ENCODE results near the gene MAK. TPM values are rescaled to one million over a fixed set of nuclear protein-coding genes. Genes with fewer than 3 reads are reported as not detected.
A peak's percentile ranks its signal among the peaks of the same experiment; 100 is the strongest.
"Not testable (repeated sequence)": the region's sequence is repeated elsewhere in the genome, so short reads cannot be mapped to it uniquely, and the experiment has no call there.

MAK gene
- total RNA-seq, 2 experiments from 2014 or later = 0.47 to 0.68 TPM

DNA sequence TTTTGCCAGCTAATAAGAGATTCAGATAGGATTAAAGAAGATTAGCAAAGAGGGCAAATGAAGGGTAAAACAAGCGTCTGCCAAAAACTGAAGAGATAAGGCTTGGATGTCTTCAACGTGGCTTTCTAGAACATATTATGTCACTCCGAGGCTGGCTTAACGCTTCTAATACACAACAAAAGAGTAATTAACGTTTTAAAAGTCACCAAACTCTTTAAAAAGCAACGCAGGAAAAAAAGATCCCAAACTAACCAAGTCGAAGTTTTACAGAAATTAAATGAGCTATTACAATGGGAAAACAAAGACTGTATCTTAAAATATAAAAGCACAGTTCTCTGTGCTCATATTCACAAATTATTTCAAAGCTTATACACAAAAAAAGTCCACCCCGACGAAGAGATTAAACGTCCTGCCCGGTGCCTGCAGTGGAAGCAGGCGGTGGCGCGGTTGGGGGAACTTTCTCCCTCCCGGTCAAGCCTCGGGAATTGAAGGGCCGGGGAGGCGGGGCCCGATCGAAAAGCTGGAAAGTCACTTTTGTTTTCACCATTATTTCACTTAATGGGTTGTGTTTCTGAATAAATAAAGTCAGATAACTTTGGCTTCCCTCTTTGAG is 1.2 kb downstream of the MAK start:
- peak overlapping the region; percentile 78 for H3K4me3 Mint-ChIP-seq
- peaks cover 4% of the 10 kb centered on the region for H3K36me3 Mint-ChIP-seq
- no peak for DNase-seq
- H3K4me1 Mint-ChIP-seq = peaks cover 19% of the 10 kb centered on the region
- H3K27me3 Mint-ChIP-seq = peaks cover 67% of the 10 kb centered on the region
- peaks cover 6% of the 10 kb centered on the region for H3K9me3 Mint-ChIP-seq
- H3K27ac Mint-ChIP-seq = peak overlapping the region; percentile 42

DNA sequence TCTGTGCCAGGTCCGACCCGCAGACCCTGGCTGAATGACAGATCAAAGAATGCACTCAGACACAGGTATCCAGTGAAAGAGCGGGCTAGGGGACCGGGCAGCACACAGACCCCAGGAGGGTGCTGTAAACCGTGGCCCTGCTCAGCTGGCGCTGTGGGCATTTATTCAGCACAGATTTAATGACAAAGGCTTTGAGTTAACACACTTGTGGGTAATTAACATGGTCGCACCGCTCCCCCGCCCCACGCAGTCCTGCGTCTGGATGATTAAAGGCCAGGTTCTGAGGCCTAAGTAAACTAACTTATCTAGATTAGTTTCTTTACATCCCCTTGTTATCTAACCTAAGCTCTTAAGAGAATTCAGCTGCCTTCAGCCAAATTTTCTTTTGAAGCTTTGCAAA is 3.5 kb downstream of the MAK start:
- DNase-seq = no peak
- Mint-ChIP-seq H3K9me3 (peaks cover 6% of the 10 kb centered on the region), H3K4me1 (peaks cover 19% of the 10 kb centered on the region), H3K4me3 (no peak overlapping the region), H3K27ac (no peak overlapping the region), H3K27me3 (peaks cover 49% of the 10 kb centered on the region), H3K36me3 (peaks cover 4% of the 10 kb centered on the region)

DNA sequence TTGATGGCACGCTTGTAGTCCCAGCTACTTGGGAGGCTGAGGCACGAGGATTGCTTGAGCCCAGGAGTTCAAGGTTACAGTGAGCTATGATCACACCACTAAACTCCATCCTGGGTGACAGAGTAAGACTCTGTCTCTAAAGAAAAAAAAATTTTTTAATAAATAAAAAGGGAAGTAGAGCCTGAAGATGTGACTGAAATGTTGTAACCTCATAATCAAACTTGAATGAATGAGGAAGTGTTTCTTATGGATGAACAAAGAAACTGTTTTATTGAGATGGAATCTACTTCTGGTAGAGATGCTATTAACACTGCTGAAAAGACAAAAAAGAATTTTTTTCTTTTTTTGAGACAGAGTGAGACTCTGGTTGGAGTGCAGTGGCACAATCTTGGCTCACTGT is 6.7 kb downstream of the MAK start:
- no peak overlapping the region for H3K4me3 Mint-ChIP-seq
- H3K4me1 Mint-ChIP-seq = no peaks in the 10 kb centered on the region
- H3K36me3 Mint-ChIP-seq = peaks cover 4% of the 10 kb centered on the region
- no peak for DNase-seq
- peaks cover 20% of the 10 kb centered on the region for H3K27me3 Mint-ChIP-seq
- H3K27ac Mint-ChIP-seq = no peak overlapping the region
- H3K9me3 Mint-ChIP-seq = peaks cover 3% of the 10 kb centered on the region

DNA sequence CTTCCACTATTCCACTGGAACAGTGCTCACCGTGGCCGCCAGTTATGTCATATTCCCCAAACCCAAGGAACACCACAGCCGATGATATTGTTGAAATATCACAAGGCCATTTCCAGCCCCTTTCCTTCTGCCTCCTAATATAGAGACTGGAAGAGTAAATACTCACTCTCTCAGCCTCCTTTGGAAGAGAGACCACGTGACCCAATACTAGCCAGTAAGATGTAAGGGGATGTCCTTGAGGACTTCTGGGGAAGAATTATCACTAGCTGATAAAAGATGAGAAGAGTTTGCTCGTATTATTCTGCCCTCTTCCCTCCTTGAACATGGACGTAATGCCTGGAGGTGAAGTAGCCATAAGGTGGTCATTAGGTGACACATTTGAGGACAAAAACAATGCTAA is 13.5 kb downstream of the MAK start:
- Mint-ChIP-seq H3K9me3 (no peaks in the 10 kb centered on the region), H3K27ac (no peak overlapping the region), H3K4me1 (no peaks in the 10 kb centered on the region)

DNA sequence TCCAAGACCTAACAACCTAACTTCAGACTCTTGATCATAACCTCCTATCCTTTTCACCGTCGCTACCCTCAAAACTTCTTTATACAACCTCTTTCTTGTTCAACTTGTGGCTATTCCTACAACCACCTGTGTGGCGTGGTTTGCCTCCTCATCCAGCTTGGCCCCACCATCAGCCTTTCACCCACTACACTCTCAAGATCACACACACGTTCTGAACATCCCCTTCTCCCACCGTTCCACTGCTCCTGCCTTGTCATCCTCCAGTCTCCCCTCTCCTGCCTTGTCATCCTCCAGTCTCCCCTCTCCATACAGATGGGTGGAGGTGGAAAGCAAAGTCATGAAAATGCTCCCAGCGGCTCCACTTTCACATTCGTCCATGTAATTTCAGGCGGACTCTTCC is 14.0 kb downstream of the MAK start:
- no peak overlapping the region for H3K4me3 Mint-ChIP-seq
- no peaks in the 10 kb centered on the region for H3K4me1 Mint-ChIP-seq
- H3K27ac Mint-ChIP-seq = no peak overlapping the region
- no peaks in the 10 kb centered on the region for H3K27me3 Mint-ChIP-seq
- DNase-seq = no peak
- no peaks in the 10 kb centered on the region for H3K9me3 Mint-ChIP-seq
- peaks cover 3% of the 10 kb centered on the region for H3K36me3 Mint-ChIP-seq

More for the DNA sequence above, 13.5 kb downstream of the MAK start:
- Mint-ChIP-seq H3K36me3 (peaks cover 3% of the 10 kb centered on the region), H3K27me3 (no peaks in the 10 kb centered on the region), H3K4me3 (no peak overlapping the region)
- DNase-seq = no peak

DNA sequence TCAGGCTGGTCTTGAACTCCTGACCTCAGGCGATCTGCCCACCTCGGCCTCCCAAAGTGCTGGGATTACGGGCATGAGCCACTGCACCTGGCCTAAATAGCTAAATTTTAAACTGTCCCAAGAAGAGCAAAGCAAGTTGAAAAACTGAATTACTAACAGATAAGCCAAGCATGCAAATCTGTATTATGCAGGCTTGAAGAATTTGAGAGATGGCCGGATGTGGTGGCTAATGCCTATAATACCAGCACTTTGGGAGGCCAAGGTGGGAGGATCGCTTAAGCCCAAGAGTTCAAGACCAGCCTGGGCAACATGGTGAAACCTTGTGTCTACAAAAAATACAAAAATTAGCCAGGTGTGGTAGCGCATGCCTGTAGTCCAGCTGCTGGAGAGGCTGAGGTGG is 24.2 kb downstream of the MAK start:
- not testable (repeated sequence) for H3K27ac Mint-ChIP-seq, H3K27me3 Mint-ChIP-seq, H3K9me3 Mint-ChIP-seq, H3K4me1 Mint-ChIP-seq, DNase-seq, H3K36me3 Mint-ChIP-seq, H3K4me3 Mint-ChIP-seq

DNA sequence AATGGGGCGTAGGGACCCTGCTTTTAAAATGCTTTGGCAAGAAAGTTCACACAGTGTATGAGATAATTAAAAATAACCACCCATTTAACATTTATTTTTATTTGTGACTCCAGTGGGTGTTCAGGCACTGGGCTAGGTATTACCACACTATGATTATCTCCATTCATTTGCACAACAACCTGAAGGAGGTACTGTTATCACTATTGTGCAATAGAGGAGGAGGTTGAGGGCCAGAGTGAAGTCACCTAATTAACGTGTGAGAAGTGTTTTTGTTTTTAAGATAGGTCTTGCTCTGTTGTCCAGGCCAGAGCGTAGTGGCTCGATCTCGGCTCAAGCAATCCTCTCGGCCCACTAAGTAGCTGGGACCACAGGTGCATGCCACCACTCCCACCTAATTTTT is 29.2 kb downstream of the MAK start:
- H3K27ac Mint-ChIP-seq = no peak overlapping the region
- no peaks in the 10 kb centered on the region for H3K9me3 Mint-ChIP-seq
- no peaks in the 10 kb centered on the region for H3K27me3 Mint-ChIP-seq
- H3K4me1 Mint-ChIP-seq = no peaks in the 10 kb centered on the region
- peaks cover 5% of the 10 kb centered on the region for H3K36me3 Mint-ChIP-seq
- no peak for DNase-seq
- H3K4me3 Mint-ChIP-seq = no peak overlapping the region

DNA sequence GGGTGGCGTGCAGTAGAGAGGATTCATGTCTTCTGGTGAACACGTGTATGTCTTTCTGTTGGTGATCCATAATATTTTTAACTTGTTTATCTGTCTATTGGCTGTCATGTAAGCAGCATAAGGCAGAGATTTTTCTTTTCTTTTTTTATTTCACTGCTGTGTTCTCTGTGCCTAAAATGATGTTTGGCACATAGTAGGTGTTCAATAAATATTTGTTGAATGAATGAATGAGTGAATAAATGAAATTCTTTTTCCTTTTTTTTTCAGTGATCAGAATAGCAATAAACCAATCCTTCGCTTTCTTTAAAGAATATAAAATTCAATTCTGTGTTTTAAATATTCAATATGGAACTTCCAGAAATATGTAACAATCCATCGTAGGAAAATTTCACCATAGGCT is 30.0 kb downstream of the MAK start:
- no peaks in the 10 kb centered on the region for H3K27me3 Mint-ChIP-seq
- H3K9me3 Mint-ChIP-seq = no peaks in the 10 kb centered on the region
- no peak overlapping the region for H3K27ac Mint-ChIP-seq
- DNase-seq = no peak
- H3K4me3 Mint-ChIP-seq = no peak overlapping the region
- peaks cover 5% of the 10 kb centered on the region for H3K36me3 Mint-ChIP-seq
- no peaks in the 10 kb centered on the region for H3K4me1 Mint-ChIP-seq

DNA sequence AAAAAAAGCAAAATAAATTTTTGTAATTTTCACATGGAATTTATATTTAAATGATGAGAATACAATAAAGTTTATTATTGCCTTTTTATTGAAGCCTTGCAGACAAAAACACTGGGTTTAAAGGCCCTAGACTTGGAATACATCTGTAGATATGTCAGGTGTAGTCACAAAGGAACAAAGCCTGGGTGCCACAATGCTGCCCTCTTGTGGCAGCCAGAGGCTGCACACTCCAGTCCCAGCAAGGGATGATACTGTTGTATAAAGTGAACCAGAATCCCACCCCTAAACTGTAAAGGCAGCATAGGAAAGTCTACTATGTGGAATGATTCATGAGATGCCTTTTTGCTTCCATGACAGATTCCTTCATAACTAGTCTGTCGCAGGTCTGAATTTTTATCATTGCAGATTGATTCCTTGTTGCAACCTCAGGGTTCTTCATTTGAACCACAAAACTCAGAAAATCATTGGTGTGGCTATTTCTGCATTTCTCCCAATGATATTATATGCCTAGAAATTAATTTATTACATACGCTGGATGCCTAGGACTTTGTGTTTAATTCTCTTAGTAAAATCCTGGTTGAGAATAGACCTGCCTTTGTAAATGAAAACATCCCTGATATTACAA is 37.0 kb downstream of the MAK start:
- H3K4me3 Mint-ChIP-seq = no peak overlapping the region
- H3K36me3 Mint-ChIP-seq = peaks cover 3% of the 10 kb centered on the region
- H3K9me3 Mint-ChIP-seq = no peaks in the 10 kb centered on the region

DNA sequence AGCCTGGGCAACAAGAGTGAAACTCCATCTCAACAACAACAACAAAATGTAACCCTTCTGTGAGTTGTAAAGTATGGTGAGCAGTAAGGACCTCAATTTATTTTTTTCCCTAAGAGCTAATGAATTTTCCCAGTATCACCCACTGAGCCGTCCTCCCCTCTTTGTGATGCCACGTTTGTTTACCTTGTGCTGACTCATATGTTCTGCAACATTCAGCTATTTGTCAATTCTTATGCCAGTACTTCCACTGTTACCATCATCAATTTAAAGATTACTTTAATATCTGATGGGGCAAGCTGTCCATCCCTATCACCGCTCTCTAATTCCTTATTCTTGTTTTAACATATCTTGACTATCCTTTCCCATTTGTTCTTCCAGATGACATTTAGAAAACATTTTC is 37.5 kb downstream of the MAK start:
- DNase-seq = no peak
- no peaks in the 10 kb centered on the region for H3K4me1 Mint-ChIP-seq
- H3K9me3 Mint-ChIP-seq = no peaks in the 10 kb centered on the region
- H3K4me3 Mint-ChIP-seq = no peak overlapping the region
- H3K27me3 Mint-ChIP-seq = no peaks in the 10 kb centered on the region
- H3K36me3 Mint-ChIP-seq = peaks cover 2% of the 10 kb centered on the region
- H3K27ac Mint-ChIP-seq = no peak overlapping the region

More for the DNA sequence above, 37.0 kb downstream of the MAK start:
- peak; percentile 57 for DNase-seq
- Mint-ChIP-seq H3K4me1 (no peaks in the 10 kb centered on the region), H3K27me3 (no peaks in the 10 kb centered on the region), H3K27ac (no peak overlapping the region)

DNA sequence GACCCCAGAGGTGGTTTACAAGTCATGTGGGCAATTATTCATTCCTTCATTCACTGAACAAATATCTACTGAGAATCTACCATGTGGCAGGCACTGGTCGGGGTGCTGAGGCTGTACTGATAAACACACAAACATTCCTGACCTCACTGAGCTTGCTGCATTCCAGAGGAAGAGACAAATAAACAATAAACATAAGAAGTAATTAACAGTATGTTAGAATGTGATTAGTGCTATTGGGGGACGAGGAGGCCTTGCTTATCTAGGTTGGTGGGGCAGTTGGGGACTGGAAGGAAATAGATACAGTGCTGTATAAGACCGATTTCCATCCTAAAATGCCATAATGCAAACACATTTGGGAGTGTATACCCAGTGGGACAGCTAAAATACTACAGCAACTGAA is 44.1 kb downstream of the MAK start:
- Mint-ChIP-seq H3K27me3 (no peaks in the 10 kb centered on the region), H3K4me3 (no peak overlapping the region), H3K9me3 (no peaks in the 10 kb centered on the region), H3K4me1 (peaks cover 3% of the 10 kb centered on the region), H3K36me3 (no peaks in the 10 kb centered on the region), H3K27ac (no peak overlapping the region)
- DNase-seq = no peak

DNA sequence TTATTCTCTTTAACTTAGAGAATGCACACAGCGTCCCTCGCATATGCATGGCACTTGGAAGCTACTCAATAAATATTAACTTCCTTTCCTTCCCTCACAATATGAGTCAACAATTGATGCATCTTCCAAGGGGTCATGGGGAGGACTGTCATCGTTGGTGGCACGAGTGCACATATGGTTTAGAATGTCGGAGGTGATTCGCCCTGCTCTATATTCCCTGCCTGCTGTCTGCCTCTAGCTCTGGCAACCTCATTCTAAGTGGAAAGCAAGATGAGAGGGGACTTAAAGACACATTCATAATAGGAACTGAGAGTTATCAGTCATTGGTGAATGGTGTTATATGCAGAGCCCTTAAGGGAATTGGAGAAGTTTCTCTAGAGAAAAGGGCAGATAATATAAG is 44.6 kb downstream of the MAK start:
- H3K4me3 Mint-ChIP-seq = no peak overlapping the region
- no peak for DNase-seq
- no peaks in the 10 kb centered on the region for H3K36me3 Mint-ChIP-seq
- no peaks in the 10 kb centered on the region for H3K9me3 Mint-ChIP-seq
- no peaks in the 10 kb centered on the region for H3K27me3 Mint-ChIP-seq
- H3K4me1 Mint-ChIP-seq = peaks cover 3% of the 10 kb centered on the region
- no peak overlapping the region for H3K27ac Mint-ChIP-seq

DNA sequence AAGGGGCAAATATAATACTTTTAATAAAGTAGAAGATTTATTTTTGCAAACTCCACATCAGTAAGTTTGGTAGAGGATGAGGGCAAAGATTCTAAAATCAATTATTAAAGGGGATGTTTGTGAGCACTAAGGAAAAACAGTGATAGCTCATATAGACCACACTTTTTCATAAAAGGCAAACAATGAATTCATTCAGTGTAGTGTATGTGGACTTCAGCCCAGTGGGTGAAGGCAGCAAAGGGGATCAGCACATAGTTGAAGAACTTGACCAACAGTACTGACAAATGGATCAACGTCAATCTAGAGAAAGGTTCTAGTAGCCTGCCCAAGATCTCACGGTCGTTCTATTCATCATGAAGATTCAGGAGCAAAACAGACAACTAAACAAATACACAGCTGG is 45.3 kb downstream of the MAK start:
- H3K4me3 Mint-ChIP-seq = no peak overlapping the region
- peaks cover 3% of the 10 kb centered on the region for H3K4me1 Mint-ChIP-seq
- H3K27me3 Mint-ChIP-seq = no peaks in the 10 kb centered on the region
- no peak overlapping the region for H3K27ac Mint-ChIP-seq
- no peaks in the 10 kb centered on the region for H3K36me3 Mint-ChIP-seq
- no peak for DNase-seq
- H3K9me3 Mint-ChIP-seq = no peaks in the 10 kb centered on the region

DNA sequence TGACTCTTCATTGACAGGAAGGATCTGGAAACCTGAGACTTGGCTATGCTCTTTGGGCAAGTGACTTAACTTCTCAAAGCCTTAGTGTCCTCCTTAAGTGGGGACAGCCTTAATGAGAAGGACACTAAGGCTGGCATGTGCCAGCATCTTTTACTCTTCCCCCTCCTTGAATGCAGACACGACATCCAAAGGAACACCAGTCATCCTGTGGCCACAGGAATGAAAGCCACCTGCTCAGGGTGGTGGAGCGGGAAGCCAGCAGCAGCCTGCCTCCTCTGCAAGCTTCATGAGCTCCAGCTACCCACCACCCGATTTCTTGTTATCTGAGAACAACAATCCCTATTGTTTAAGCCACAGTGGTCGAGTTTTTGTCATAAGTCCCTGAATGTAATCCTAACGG is 46.2 kb downstream of the MAK start:
- no peak overlapping the region for H3K4me3 Mint-ChIP-seq
- H3K27me3 Mint-ChIP-seq = no peaks in the 10 kb centered on the region
- H3K36me3 Mint-ChIP-seq = no peaks in the 10 kb centered on the region
- H3K9me3 Mint-ChIP-seq = no peaks in the 10 kb centered on the region
- no peak for DNase-seq
- H3K27ac Mint-ChIP-seq = no peak overlapping the region
- H3K4me1 Mint-ChIP-seq = peaks cover 3% of the 10 kb centered on the region

DNA sequence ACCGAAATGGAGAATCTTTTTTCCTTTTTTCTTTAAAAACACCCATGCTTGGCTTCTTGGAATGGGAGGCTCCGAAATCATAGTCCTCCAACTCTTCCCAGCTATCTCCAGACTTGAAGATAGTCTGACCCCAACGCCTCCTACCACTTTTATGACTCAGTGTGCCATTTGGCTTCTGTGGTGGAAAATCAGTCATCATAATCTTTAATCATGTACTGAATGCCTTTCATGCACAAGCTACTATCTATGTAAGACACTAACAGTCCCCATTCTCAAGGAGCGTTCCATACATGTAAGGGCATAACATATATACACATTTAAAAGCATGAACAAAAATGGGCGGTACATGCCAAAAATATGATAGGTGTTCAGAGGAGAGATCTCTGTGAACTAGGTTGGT is 46.7 kb downstream of the MAK start:
- Mint-ChIP-seq H3K36me3 (no peaks in the 10 kb centered on the region), H3K4me3 (no peak overlapping the region), H3K4me1 (peaks cover 3% of the 10 kb centered on the region), H3K9me3 (no peaks in the 10 kb centered on the region), H3K27ac (no peak overlapping the region), H3K27me3 (no peaks in the 10 kb centered on the region)
- no peak for DNase-seq

DNA sequence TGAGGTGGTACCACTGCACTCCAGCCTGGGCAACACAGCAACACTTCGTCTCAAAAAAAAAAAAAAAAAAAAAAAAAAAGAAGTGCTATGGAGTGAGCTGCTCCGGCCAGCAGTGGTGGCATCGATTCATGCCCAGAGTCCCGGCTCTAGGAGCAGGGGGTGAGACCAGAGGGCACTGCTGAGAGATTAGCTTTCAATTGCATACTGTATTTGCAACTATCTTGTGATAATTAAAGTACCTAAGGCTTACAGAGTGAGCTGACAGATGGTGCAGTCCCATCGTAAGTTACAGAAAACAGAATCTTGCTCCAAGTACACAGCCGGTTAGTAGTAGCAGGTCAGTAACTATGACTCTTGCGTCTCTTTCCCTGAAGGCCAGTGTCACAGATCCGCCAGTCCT is 59.3 kb downstream of the MAK start:
- DNase-seq = no peak
- no peak overlapping the region for H3K27ac Mint-ChIP-seq
- H3K36me3 Mint-ChIP-seq = peaks cover 30% of the 10 kb centered on the region
- H3K4me1 Mint-ChIP-seq = no peaks in the 10 kb centered on the region
- no peaks in the 10 kb centered on the region for H3K9me3 Mint-ChIP-seq
- H3K4me3 Mint-ChIP-seq = no peak overlapping the region
- no peaks in the 10 kb centered on the region for H3K27me3 Mint-ChIP-seq
